ENCODE measurements around the gene NECAP2.

DNA sequence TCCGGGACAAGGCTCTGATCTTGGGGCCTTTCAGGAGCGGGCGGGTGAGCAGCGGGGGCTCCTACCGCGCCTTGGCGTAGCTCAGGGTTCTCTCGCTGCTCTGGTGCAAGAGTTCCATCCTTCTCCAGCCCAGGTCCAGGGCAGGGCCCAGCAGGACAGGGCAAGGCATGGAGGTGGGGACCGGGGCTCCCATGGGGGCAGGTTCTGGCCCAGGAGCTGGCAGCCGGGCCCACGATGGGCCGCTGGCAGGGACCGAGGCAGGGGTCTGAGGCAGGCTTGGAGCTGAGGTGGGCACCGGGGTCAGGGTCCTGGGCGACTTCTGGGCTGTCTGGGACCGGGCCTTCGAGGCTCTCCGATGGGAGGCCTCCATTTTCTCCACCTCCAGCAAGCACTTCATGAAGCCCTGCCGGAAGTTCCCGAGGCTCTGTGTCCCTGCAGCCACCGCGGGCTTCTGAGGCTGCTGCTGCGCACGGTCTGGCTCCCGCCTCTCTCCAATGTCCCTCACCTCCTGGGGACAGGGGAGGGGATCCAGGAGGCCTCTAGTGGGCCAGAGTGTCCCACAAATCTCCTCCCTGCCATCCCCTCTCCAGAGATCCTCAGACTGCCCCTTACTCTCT, 30.9 kb upstream of the NECAP2 start:
- TF ChIP-seq, protein P1, sequence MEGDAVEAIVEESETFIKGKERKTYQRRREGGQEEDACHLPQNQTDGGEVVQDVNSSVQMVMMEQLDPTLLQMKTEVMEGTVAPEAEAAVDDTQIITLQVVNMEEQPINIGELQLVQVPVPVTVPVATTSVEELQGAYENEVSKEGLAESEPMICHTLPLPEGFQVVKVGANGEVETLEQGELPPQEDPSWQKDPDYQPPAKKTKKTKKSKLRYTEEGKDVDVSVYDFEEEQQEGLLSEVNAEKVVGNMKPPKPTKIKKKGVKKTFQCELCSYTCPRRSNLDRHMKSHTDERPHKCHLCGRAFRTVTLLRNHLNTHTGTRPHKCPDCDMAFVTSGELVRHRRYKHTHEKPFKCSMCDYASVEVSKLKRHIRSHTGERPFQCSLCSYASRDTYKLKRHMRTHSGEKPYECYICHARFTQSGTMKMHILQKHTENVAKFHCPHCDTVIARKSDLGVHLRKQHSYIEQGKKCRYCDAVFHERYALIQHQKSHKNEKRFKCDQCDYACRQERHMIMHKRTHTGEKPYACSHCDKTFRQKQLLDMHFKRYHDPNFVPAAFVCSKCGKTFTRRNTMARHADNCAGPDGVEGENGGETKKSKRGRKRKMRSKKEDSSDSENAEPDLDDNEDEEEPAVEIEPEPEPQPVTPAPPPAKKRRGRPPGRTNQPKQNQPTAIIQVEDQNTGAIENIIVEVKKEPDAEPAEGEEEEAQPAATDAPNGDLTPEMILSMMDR (conservative IDR thresholded peaks at IDR 0.05; ENCODE audit: low read length): no peak
- TF ChIP-seq EZH2phosphoT487 (IDR thresholded peaks at IDR 0.05; ENCODE audit: borderline replicate concordance, low read depth, low read length): no peak

All from OCI-LY7 (cell line).